GM12874 (cell line): ENCODE results near the gene GRIA2.

Source experiments
- CTCF ChIP-seq: IDR thresholded peaks from 2 replicates; pipeline ENCODE4 v1.5.1; 2011; ENCODE audit warnings: low read depth, mild to moderate bottlenecking, control low read depth, low read length, moderate library complexity; ENCODE audit not compliant: insufficient read depth

The GRIA2 gene

DNA sequence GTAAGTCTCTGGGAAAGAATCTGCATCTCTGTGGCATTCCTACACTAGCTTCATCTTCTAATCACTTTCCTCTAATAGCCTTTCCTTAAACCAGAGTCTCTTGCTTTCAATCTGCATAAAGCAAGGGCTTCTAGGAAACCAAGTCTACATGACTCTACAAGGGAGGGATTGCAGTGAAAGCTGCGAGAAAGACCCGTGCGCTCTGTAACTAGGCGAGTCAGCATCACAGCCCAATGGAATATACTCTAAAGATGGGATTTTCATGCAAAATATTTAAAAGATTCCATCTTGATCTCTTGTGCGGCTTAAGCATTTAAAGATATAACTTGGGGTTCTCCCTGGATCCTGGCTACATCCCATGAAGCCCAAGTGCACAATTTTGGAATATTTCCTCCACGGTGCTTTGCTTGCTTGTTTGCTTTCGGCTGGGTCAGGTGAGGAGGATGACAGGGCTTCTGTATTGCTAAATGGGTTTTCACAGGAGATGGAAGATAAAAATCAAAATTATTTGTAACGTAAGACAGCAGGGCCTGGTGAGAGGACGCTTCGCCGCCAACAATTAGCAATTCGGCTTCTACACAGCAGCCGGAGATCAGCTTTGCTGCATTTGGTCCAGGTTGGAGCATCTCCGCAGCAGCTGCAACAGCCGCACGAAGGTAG lies 687 bp upstream of the GRIA2 start:
- TF ChIP-seq CTCF: no peak

DNA sequence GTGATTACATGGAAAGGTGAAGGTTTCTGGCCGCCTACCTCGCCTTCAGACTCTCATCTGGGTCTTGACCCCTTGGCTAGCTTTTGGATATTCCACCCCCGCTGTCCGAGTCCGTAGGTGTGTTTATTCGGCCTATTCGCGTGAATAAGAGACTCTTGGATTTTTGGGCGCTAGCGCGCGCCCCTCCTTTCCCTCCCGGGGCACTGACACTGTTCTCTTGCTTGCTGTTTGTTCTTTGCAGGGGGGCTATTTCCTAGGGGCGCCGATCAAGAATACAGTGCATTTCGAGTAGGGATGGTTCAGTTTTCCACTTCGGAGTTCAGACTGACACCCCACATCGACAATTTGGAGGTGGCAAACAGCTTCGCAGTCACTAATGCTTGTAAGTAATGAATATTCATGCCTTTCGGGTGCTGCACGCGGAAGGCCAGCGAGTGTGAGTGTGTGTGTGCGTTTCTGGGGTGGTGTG lies 932 bp downstream of the GRIA2 start:
- no peak for TF ChIP-seq CTCF

- TF ChIP-seq CTCF: no peak
Measured at GRCh38 chr4:157221895-157222770, 1.6 kb downstream of the GRIA2 start.

- no peak for TF ChIP-seq CTCF
Measured at GRCh38 chr4:157222771-157223160, 2.2 kb downstream of the GRIA2 start.

- no peak for TF ChIP-seq CTCF
Measured at GRCh38 chr4:157223456-157223855, 2.9 kb downstream of the GRIA2 start.

DNA sequence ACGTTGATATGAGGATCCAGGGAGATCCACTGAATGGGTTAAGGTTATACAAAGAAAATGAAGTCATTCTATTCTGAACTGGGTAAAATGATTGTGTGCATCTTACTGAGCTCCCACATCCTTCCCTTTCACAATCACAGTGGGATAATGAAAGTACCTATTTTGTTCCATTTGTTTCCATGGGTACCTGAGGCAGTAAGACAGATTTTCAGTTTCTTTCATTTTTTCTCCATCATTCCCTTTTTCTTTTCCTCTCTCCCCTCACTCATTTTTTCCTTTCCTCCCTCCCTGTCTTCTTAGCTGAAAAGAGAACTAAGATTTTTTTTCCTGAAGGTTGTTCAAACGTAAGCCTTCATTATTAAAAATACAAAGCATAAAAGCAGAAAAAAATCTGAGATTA lies 4.6 kb downstream of the GRIA2 start:
- no peak for TF ChIP-seq CTCF

GRCh38 chr4:157226035-157226434 lies 5.5 kb downstream of the GRIA2 start:
- no peak for TF ChIP-seq CTCF
